Body of pancreas (tissue), 4 donors: ENCODE measurements around the gene DLEC1. TPM values are rescaled to one million over a fixed set of nuclear protein-coding genes. Genes with fewer than 3 reads are reported as not detected.
"Not testable (repeated sequence)": the region's sequence is repeated elsewhere in the genome, so short reads cannot be mapped to it uniquely, and the experiment has no call there.

ENCODE experiments used
- ATAC-seq: fragments of 150-250 bp; one replicate; pipeline ENCODE4 v1.9.1; 2016
- DNase-seq, 4 donors: peaks; one replicate each; pipeline ENCODE4 v3.0.0-alpha.2; 2019
- H3K27ac ChIP-seq, 4 donors: fragments of 200-600 bp; sonication (generic); 1 replicate in 3 of 4; 2 replicates in 1 of 4; pipeline versions ENCODE4 v1.5.1 to v1.6.1; 2016 to 2019; ENCODE audit warnings: mild to moderate bottlenecking in 1 of 4, mixed read lengths in 1 of 4, moderate library complexity in 1 of 4
- H3K27me3 ChIP-seq, 2 donors: fragments of 200-600 bp; sonication (generic); one replicate each; pipeline ENCODE4 v1.6.0; 2016; ENCODE audit warnings: mild to moderate bottlenecking in 1 of 2
- H3K36me3 ChIP-seq, 2 donors: fragments of 200-600 bp; sonication (generic); replicated peaks in 1 of 2; 2 replicates each; pipeline ENCODE4 v1.5.1; 2016; ENCODE audit warnings: low read depth in 2 of 2; ENCODE audit not compliant: insufficient read depth in 1 of 2
- H3K4me1 ChIP-seq: fragments of 200-600 bp; sonication (generic); one replicate; pipeline ENCODE4 v1.6.0; 2016
- H3K4me3 ChIP-seq, 2 donors: fragments of 200-600 bp; sonication (generic); 1 replicate in 1 of 2; 2 replicates in 1 of 2; pipeline ENCODE4 v1.5.1; 2016 to 2019
- H3K9me3 ChIP-seq, 3 donors: fragments of 200-600 bp; sonication (generic); 1 replicate in 2 of 3; 2 replicates in 1 of 3; pipeline ENCODE4 v1.5.1; 2016
- CTCF ChIP-seq, 7 experiments: fragments of 450-650 bp in 4 of 7; fragments of 200-600 bp in 3 of 7; sonication (generic) in 3 of 7; IDR thresholded peaks; one replicate each; pipeline ENCODE4 v1.5.1; 2016 to 2019; ENCODE audit warnings: antibody characterized with exemption in 7 of 7
- POLR2A ChIP-seq, 3 donors: fragments of 450-650 bp; IDR thresholded peaks; one replicate each; pipeline ENCODE4 v1.6.1; 2016; ENCODE audit warnings: antibody characterized with exemption in 3 of 3, mild to moderate bottlenecking in 2 of 3
- WGBS, 2 donors: methylation state at CpG; one replicate each; pipeline ENCODE4 v1.1.5; 2017; 5-methylcytosine and 5-hydroxymethylcytosine counted together
- intact Hi-C: fragments of 100-400 bp; cut with DNase I; formaldehyde crosslinking; loops from one replicate; pipeline ENCODE4 v1.15.1; 2023
- total RNA-seq, 2 donors: library from RNA; depleted of rRNA; stranded (reverse); fragments of >200 nt; gene quantifications; one replicate each; pipeline ENCODE4 v1.1.0, GENCODE V29; 2016

Gene DLEC1
- total RNA-seq, 2 donors from 2014 or later: 0.78 to 1.3 TPM

GRCh38 chr3:38084334-38085310, 45.6 kb downstream of the DLEC1 start:
- 70 to 77% methylated on average over 5 of the region's 7 CpGs for WGBS, 2 donors
- Histone ChIP-seq H3K36me3 (no peaks in the 10 kb centered on the region), H3K27me3 (no peaks in the 10 kb centered on the region), H3K4me1 (no peaks in the 10 kb centered on the region), H3K27ac (no peak overlapping the region), H3K9me3 (no peaks in the 10 kb centered on the region), H3K4me3 (no peak overlapping the region)
- ATAC-seq: peak; percentile 27
- intact Hi-C loops: no loop called here
- DNase-seq: peak in 3 of 4 donors; percentile 11 to 27 (median 24)
- TF ChIP-seq POLR2A (IDR thresholded peaks at IDR 0.05) (no peak), CTCF (IDR thresholded peaks at IDR 0.05) (no peak)

- no peaks in the 10 kb centered on the region for H3K9me3 ChIP-seq
- WGBS, 2 donors: 77 to 87% methylated on average over 10 to 11 of the region's 11 CpGs
- DNase-seq (no peak), ATAC-seq (no peak)
- H3K4me3 ChIP-seq: no peak overlapping the region
- TF ChIP-seq CTCF (IDR thresholded peaks at IDR 0.05) (no peak), POLR2A (IDR thresholded peaks at IDR 0.05) (no peak)
- no peak overlapping the region for H3K27ac ChIP-seq
- intact Hi-C loops: no loop called here
- H3K36me3 ChIP-seq: no peaks in the 10 kb centered on the region
- no peaks in the 10 kb centered on the region for H3K27me3 ChIP-seq
- no peaks in the 10 kb centered on the region for H3K4me1 ChIP-seq
These were observed 46.4 kb downstream of the DLEC1 start for GRCh38 chr3:38085311-38085942.

- Histone ChIP-seq H3K4me3 (no peak overlapping the region), H3K27ac (no peak overlapping the region), H3K4me1 (no peaks in the 10 kb centered on the region), H3K9me3 (no peaks in the 10 kb centered on the region), H3K27me3 (no peaks in the 10 kb centered on the region), H3K36me3 (no peaks in the 10 kb centered on the region)
- DNase-seq (no peak), ATAC-seq (no peak)
- intact Hi-C loops: no loop called here
- TF ChIP-seq POLR2A (IDR thresholded peaks at IDR 0.05): no peak
- no peak for TF ChIP-seq CTCF (IDR thresholded peaks at IDR 0.05)
- WGBS, 2 donors: 67 to 80% methylated on average over 1 of the region's 1 CpG
These were observed 46.9 kb downstream of the DLEC1 start for GRCh38 chr3:38085943-38086324.

- ATAC-seq (no peak), DNase-seq (no peak)
- WGBS, 2 donors: 73 to 86% methylated on average over 3 of the region's 3 CpGs
- TF ChIP-seq POLR2A (IDR thresholded peaks at IDR 0.05) (no peak), CTCF (IDR thresholded peaks at IDR 0.05) (no peak)
- Histone ChIP-seq H3K9me3 (no peaks in the 10 kb centered on the region), H3K27ac (no peak overlapping the region), H3K27me3 (no peaks in the 10 kb centered on the region), H3K4me1 (no peaks in the 10 kb centered on the region), H3K4me3 (no peak overlapping the region), H3K36me3 (no peaks in the 10 kb centered on the region)
- intact Hi-C loops: no loop called here
These were observed 47.5 kb downstream of the DLEC1 start for GRCh38 chr3:38086496-38086895.

- not testable (repeated sequence) for ATAC-seq
These were observed 48.3 kb downstream of the DLEC1 start for GRCh38 chr3:38087278-38087677.

More at GRCh38 chr3:38087278-38087677, 48.3 kb downstream of the DLEC1 start:
- H3K4me3 ChIP-seq, intact Hi-C loops, H3K27me3 ChIP-seq, DNase-seq, H3K36me3 ChIP-seq, H3K4me1 ChIP-seq, H3K27ac ChIP-seq, H3K9me3 ChIP-seq: not testable (repeated sequence)
